ENCODE measurements around the gene OTUB1. TPM values are rescaled to one million over a fixed set of nuclear protein-coding genes. Genes with fewer than 3 reads are reported as not detected.

The OTUB1 gene
- total and polyA plus RNA-seq, 2 of the 4 experiments (the other 2 are of a cell fraction) = 69.0 to 168 TPM

DNA sequence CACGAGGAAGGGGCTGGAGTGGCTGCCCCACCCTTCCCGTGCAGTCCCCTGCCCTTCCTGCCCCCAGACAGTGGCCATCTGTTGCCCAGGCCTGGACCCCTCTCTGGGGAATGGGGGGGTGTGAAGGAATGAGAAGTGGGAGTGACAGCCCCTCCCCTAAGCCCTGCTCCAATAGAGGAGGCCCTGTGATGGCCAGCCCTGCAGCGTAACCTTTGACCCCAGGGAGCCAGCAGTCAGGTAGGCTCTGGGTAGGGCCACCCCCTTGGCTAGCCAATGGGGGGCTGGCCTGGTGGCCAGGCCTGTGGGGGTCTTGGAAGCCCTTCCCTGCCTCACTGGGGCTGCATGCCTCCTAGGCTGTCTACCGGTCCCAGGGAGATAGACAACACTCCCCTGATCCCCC lies 56.1 kb downstream of the OTUB1 start:
- Histone ChIP-seq H3K4ac (ENCODE audit: low read depth, low read length) (no peak overlapping the region), H3K9me3 (ENCODE audit: control insufficient read depth, insufficient read depth, low read length) (no peaks in the 10 kb centered on the region), H4K91ac (ENCODE audit: insufficient read depth, low read depth, low read length) (no peak overlapping the region), H3K9me1 (ENCODE audit: insufficient read depth, low read length) (no peaks in the 10 kb centered on the region), H2BK15ac (ENCODE audit: low read depth, low read length) (no peak overlapping the region), H3K36me3 (ENCODE audit: control insufficient read depth, insufficient read depth, low read length) (no peaks in the 10 kb centered on the region), H2AFZ (replicated peaks; ENCODE audit: low read length, poor library complexity) (no peak overlapping the region), H3K4me2 (ENCODE audit: low read depth, low read length) (no peak overlapping the region), H3K27ac (ENCODE audit: insufficient read depth, low read length) (no peak overlapping the region), H3K23ac (ENCODE audit: low read depth, low read length) (no peak overlapping the region), H3K79me1 (ENCODE audit: low read depth in 1 of 2, low read length in 2 of 2) (no peaks in the 10 kb centered on the region), H3K56ac (ENCODE audit: extremely low read depth, insufficient read depth, low read length) (no peak overlapping the region), H3K27me3 (ENCODE audit: control insufficient read depth, insufficient read depth, low read length) (no peaks in the 10 kb centered on the region; the same call in 1 of the 2 replicates), H3K4me1 (ENCODE audit: control insufficient read depth, insufficient read depth, low read length) (no peaks in the 10 kb centered on the region), H4K20me1 (ENCODE audit: insufficient read depth, low read length) (peaks cover 7% of the 10 kb centered on the region; the same call in 1 of the 2 replicates), H3K9ac (ENCODE audit: low read depth, low read length) (no peak overlapping the region), H3K14ac (replicated peaks; ENCODE audit: low read depth, low read length) (no peak overlapping the region), H4K5ac (ENCODE audit: low read depth, low read length) (no peak overlapping the region), H2AK5ac (ENCODE audit: low read depth, low read length) (no peak overlapping the region), H2BK120ac (ENCODE audit: low read depth, low read length) (no peak overlapping the region), H3K18ac (ENCODE audit: low read depth, low read length) (no peak overlapping the region), H4K8ac (ENCODE audit: low read depth in 2 of 2, low read length in 2 of 2) (no peak overlapping the region), H3K4me3 (ENCODE audit: insufficient read depth, low read depth, low read length) (no peak overlapping the region), H2AK9ac (replicated peaks; ENCODE audit: low read depth, low read length, poor library complexity) (no peak overlapping the region), H2BK20ac (ENCODE audit: low read depth, low read length) (no peak overlapping the region), H2BK5ac (ENCODE audit: low read depth, low read length, poor library complexity, severe bottlenecking) (no peak overlapping the region)
- in situ Hi-C loops (cut with MboI; ENCODE audit: low sequenced_read_pairs) = no loop called here
- no TSS peak for BruUV-seq (replicated peaks)
- TF ChIP-seq MAFK (IDR thresholded peaks at IDR 0.05; ENCODE audit: low read depth, low read length) = no peak
- TF ChIP-seq MXI1 (IDR thresholded peaks at IDR 0.05; ENCODE audit: borderline replicate concordance, low read depth, low read length) = no peak
- TF ChIP-seq POLR2A (IDR thresholded peaks at IDR 0.05; ENCODE audit: low read depth, low read length) = no peak
- no peak for TF ChIP-seq CEBPB (IDR thresholded peaks at IDR 0.05; ENCODE audit: low read depth, low read length)
- TF ChIP-seq MAZ (IDR thresholded peaks at IDR 0.05; ENCODE audit: borderline replicate concordance, low read depth, low read length) = no peak
- TF ChIP-seq CHD1 (IDR thresholded peaks at IDR 0.05; ENCODE audit: low read depth, low read length) = no peak
- TF ChIP-seq FOS (IDR thresholded peaks at IDR 0.05; ENCODE audit: low read depth, low read length) = no peak
- no peak for TF ChIP-seq RAD21 (IDR thresholded peaks at IDR 0.05; ENCODE audit: low read length)
- TF ChIP-seq RFX5 (IDR thresholded peaks at IDR 0.05; ENCODE audit: low read depth, low read length) = no peak
- TF ChIP-seq, protein P1, sequence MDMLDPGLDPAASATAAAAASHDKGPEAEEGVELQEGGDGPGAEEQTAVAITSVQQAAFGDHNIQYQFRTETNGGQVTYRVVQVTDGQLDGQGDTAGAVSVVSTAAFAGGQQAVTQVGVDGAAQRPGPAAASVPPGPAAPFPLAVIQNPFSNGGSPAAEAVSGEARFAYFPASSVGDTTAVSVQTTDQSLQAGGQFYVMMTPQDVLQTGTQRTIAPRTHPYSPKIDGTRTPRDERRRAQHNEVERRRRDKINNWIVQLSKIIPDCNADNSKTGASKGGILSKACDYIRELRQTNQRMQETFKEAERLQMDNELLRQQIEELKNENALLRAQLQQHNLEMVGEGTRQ (IDR thresholded peaks at IDR 0.05; ENCODE audit: low read depth, low read length) = no peak
- no peak for TF ChIP-seq SMC3 (IDR thresholded peaks at IDR 0.05; ENCODE audit: low read depth, low read length)
- TF ChIP-seq, protein P2, sequence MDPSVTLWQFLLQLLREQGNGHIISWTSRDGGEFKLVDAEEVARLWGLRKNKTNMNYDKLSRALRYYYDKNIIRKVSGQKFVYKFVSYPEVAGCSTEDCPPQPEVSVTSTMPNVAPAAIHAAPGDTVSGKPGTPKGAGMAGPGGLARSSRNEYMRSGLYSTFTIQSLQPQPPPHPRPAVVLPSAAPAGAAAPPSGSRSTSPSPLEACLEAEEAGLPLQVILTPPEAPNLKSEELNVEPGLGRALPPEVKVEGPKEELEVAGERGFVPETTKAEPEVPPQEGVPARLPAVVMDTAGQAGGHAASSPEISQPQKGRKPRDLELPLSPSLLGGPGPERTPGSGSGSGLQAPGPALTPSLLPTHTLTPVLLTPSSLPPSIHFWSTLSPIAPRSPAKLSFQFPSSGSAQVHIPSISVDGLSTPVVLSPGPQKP (IDR thresholded peaks at IDR 0.05; ENCODE audit: borderline replicate concordance, low read depth, low read length) = no peak
- TF ChIP-seq, protein P3, sequence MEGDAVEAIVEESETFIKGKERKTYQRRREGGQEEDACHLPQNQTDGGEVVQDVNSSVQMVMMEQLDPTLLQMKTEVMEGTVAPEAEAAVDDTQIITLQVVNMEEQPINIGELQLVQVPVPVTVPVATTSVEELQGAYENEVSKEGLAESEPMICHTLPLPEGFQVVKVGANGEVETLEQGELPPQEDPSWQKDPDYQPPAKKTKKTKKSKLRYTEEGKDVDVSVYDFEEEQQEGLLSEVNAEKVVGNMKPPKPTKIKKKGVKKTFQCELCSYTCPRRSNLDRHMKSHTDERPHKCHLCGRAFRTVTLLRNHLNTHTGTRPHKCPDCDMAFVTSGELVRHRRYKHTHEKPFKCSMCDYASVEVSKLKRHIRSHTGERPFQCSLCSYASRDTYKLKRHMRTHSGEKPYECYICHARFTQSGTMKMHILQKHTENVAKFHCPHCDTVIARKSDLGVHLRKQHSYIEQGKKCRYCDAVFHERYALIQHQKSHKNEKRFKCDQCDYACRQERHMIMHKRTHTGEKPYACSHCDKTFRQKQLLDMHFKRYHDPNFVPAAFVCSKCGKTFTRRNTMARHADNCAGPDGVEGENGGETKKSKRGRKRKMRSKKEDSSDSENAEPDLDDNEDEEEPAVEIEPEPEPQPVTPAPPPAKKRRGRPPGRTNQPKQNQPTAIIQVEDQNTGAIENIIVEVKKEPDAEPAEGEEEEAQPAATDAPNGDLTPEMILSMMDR (conservative IDR thresholded peaks at IDR 0.05; ENCODE audit: low read depth, low read length) = no peak
- TF ChIP-seq BHLHE40 (IDR thresholded peaks at IDR 0.05; ENCODE audit: low read depth, low read length) = no peak
- no peak for TF ChIP-seq NFE2L2 (IDR thresholded peaks at IDR 0.05; ENCODE audit: low read depth, low read length)
- TF ChIP-seq RCOR1 (IDR thresholded peaks at IDR 0.05; ENCODE audit: insufficient replicate concordance, low read length) = no peak
- dilution Hi-C loops (cut with HindIII; ENCODE audit: low sequenced_read_pairs, unreplicated experiment) = no loop called here
- ATAC-seq (ENCODE audit: low read depth) (no peak), DNase-seq (no peak)
- POLR2A ChIA-PET (ENCODE audit: unreplicated experiment) = no interaction called here
- intact Hi-C loops (cut with micrococcal nuclease) = no loop called here
- CTCF ChIA-PET = no interaction called here
- 100% methylated on average over 1 of the region's 4 CpGs; no CpG with 5 or more reads in 1 of the 2 experiments for WGBS, 2 experiments (ENCODE audit: extremely low coverage in 2 of 2, insufficient read length in 1 of 2)
